IPS-NIHi7 (cell line): ENCODE results near the gene MRM1.

Experiments used
- DNase-seq: peaks from one replicate; pipeline ENCODE4 v3.0.0; 2012; ENCODE audit warnings: mixed read lengths; ENCODE audit errors: extremely low spot score

Gene MRM1

DNA sequence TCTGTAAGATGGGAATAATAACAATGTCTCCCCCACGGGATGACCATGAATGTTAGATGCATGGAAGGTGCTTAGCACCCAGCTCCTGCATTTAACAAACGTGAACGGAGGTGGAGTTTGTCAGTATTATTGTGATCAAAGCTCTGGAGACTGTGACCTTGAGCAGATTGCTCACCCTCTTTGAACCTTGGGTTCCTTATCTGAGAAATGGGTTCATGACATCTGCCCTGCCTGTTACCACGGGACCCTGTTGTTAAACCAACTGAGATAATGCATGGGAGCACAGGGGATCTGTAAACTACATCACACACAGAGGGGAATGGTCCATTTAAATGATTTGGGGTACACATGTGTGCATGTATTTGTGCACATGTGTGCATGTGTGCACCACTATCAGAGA, 29.6 kb downstream of the MRM1 start:
- DNase-seq = no peak

DNA sequence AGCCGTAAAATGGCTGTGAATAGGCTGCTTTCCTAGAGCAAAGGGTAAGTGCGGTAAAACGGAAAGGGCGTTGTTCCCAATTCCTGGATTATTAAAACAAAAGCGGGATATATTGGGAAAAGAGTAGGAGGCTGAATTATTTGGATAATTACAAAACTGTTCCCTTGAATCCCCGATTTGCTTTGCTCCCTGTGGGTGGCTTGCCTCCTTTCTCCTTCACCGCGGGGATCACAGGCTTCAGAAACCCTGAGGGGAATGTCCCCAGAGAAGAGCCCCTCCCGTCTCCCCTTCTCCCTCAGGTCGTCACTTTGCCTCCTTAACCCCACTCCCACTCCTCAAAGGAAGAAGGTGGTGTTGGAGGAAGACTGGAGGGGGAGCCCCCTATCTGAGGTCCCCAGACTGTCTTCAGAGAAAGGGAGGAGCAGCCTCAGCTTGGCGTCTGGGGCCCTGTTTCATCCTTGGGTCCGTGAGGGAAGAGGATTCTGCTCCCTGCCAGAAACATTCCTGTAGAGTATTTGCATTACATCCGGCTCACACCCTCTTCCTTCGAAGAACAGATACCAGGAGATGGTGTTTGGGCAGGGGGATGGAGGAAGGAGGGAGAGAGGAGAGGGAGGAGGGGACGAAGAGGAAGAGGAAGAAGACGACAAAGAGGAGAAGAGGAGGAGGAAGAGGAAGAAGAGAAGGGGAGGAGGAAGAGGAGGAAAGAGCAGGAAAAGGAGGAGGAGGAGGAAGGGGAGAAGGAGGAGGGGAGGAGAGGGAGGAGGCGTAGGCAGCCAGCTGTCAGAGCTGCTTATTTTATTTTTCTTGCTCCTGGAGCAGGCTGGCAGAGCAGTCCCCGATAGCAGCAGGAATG, 31.8 kb downstream of the MRM1 start:
- DNase-seq = peak; percentile 63

DNA sequence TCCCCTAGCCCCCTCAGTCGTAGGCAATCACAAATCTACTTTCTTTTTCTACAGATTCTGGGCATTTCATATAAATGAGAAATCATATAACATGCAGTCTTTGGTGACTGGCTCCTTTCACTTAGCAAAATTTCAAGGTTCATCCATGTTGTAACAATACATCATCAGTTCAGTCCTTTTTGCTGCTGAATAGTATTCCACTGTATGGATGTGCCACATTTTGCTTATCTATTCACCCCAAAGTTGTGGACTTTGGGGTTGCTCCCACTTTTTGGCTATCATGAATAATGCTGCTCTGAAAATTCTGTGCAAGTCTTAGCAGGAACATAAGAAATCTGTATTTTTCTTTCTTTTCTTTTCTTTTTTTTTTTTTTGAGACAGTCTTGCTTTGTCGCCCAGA, 39.0 kb downstream of the MRM1 start:
- no peak for DNase-seq

DNA sequence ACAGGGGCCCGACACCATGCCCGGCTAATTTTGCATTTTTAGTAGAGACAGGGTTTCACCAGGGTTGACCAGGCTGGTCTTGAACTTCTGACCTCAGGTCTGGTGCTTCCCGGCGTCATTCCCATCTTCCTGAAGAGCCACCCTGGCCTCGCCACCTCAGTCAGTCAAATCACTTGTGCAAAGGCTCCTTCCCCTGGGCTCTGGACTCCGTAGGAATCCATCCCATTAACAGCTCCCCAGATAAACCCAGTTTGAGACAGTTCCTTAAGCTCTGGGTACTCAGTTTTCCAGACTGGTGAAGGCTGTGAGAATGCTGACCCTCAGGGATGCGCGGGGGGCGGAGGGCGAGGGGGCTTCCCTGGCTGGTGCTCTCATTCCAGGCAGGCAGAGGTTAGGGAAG, 39.5 kb downstream of the MRM1 start:
- DNase-seq = no peak

DNA sequence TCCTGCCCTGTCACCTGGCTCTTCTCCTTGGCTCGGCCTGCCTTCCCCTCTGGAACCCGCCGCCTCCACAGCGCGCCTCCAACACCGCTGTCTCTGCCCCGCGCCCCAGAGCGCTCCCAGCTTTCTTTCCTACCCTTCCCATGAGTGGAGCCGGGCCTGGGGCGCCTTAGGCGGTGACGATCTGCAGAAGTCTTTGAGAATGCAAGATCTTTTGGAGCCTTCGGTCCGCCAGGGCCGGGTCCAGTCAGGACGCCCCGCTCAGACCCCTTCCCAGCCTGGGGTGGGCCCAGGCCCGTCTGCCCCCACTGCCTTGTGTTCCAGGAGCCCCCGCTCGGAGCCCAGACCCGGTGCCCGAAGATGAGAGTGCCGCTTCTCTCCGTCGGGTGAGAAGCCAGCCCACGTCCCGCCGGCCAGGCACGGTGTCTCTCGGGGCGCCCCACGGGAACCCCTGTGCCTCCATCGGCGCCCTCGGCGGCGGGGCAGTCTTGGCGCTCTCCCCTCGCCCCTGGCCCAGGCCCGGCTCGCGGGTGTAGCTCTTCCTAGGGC, 40.0 kb downstream of the MRM1 start:
- peak; percentile 45 for DNase-seq

DNA sequence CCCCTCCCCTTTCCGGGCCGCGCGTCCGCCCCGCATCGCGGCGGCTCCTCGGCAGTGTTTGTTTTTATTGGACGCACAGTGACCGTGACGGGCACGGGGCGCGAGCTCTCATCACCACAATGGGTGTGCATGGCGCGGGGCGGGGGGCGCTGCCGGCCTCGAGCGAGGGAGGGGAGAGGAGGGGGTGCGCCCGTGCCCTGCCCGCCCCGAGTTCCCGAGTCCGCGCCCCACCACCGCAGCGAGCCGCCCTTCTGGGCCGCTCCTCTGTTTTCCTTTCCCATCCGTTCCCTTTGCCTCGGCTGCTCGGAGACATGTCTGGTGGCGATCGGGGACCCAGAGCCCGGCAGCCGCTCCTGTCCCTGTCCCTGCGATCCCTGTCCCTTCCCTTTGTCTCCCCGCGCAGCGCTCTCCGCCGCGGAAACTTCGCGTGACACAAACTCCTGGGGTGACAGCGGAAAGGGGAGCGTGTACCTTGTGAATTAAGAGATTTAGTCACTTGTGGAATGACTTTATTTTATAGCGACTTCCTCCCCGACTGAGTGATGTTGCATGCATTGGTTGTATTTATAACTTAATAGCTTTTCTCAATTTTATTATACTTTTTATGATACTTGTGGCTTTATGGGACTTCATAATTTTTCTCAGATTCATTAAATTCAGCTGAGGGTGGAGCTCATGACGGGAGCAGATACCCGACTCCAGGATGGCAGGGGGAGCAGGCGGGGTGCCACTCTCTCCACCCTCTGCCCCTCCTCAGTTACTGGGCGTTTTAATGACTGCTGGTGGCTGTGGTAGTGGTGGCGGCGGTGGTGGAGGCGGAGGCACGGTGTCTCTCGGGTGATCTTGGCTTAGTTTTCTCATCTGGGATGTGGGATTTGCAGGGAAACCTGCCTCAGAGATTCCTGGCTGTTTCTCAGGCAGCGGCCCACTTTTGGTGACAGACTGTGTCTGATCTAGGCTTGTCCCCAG, 40.8 kb downstream of the MRM1 start:
- peak; percentile 55 for DNase-seq

DNA sequence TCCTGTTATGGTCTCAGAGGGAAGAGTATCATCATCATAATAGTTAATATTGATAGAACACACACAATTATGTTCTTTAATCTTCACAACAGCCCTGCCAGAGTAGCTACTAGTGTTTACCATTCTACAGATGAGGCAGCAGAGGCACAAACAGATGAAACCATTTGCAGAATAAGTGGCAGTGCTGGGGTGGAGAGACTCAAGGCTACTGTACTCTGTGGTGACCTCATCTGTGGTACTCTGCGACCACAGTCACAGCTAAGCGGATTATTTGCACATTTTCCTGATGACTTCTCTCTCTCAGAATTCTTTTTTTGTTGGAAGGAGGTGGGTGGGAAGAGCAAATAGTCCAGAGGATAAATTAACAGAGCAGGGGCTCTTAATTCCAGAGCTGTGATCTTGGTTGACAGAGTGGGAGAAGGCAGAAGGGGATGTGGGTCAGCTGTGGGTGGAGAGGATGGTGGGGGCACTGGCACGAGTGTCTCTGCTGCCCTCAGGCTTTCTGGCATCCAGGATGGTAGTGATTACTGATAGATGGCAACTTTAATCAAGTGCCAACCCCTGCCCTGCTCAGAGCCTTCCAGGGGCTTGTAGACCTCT, 41.8 kb downstream of the MRM1 start:
- DNase-seq = no peak

DNA sequence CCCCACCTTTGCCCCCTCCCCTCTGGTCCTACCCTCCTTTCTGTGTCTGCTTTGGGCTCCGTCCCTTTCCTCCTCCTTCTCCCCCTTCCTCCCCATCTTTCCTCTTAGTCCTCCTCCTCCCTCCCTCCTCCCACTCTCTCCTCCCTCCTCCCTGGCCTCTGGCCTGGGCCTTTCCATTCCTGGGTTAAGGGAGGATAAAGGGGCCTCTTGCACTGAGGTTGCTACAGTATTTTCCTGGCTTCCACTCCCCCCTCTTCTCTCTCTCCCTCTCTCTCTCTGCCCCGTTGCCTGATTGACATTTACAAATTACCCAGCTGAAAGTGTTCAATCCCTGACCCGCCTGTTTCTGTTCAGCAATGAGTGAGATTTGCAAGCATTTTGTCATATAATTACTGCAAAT, 44.0 kb downstream of the MRM1 start:
- DNase-seq = no peak

DNA sequence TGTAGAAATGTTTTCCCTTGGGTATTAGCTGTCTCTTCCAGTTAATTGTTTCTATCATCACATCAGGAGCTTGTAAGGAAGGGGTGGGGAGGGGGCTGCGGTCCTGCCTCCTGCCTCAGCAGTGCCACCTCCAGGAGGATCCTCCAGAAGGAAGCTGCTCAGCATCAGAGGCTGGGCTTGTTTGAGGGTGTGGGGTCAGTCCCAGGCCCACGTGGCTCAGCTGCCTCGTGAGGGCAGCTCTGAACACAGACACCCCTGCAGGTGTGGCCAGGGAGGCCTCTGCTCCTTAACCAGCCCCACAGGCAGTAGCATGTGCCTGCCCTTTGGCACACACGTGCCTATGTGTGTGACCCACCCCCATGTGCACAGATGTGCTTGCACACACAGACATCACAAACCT, 46.3 kb downstream of the MRM1 start:
- DNase-seq = peak; percentile 68

DNA sequence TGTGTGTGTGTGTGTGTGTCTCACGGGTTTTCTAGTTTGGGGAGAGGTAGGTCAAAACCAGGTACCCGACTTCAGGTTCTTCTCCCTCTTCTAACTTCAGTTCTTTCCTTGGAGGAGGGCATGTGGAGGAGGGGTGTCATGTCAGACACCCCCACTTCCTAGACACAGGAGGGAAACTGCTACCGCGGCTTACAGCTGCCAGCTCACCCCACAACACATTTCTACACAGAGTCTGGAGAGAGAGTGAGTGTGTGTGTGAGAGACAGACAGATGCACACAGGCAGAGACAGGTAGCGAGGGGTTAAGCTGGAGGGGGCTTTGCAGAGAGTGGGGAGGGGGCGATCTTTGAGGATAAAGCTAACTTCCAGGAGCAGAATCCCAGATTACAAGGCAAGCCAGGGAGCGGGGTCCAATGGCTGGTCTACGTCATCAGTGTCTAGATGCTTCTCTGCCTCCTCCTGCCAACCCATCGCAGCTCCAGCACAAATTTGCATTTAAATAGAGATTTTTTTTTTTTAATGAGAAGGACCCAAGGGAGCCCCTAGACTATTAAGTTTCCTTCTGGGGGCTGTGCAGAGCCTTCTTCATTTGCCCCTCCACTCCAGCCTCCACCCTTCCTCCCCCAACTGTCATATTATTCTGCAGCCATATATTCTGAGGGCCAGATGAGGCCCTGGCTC, 48.9 kb downstream of the MRM1 start:
- no peak for DNase-seq

DNA sequence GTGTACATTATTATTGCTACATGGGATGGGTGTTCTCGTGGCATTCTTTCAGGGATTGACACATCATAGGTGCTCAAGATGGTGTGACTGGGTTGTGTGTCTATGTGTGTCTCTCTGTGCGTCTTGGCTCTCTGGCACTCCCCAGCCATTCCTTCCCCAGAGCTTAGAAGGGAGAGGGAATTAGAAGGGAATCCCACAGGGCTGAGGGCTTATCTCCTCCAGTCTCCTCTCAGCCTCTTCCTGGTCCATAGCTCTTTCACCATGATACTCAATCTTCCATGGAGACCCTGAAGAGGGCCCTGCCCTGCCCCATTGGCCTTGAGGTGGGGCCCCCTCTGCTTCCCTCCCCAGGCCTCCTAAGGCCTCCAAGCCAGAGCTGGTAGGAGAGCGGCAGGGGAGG, 52.0 kb downstream of the MRM1 start:
- DNase-seq = no peak

DNA sequence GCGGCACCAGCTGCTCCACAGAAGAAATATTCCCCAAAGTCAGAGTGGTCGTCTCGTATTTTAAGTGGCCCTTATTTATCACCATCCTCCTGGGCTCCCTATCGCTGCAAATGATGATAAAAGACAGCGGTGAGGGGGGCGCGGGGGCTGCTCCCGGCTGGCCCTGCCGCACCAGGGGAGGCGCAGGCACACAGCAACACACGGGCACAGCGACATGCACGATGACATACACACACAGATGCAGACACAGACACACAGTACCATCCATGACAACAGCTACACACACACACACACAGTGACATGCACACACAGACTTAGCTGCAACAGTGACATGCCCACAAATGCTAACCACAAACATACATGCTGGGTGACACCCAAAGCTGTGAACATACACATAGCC, 52.5 kb downstream of the MRM1 start:
- DNase-seq = no peak

DNA sequence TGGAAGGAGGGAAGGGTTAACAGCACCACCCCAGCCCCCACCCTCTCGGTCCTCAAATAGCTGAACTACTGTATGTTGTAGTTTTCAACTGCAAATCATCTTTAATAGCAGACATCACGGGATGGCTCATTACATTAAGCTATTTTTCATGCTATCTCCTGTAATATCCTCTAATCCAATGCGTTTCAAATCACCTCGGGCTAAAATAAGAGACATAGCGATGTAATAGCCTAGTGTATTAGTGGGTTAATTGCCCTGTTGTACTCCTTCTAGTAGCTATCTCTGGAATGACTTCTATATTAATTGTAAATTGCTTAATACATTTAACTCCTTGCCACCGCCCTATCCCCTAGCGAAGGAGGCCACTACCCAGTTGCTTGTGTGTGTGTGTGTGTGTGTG, 54.3 kb downstream of the MRM1 start:
- DNase-seq = no peak

DNA sequence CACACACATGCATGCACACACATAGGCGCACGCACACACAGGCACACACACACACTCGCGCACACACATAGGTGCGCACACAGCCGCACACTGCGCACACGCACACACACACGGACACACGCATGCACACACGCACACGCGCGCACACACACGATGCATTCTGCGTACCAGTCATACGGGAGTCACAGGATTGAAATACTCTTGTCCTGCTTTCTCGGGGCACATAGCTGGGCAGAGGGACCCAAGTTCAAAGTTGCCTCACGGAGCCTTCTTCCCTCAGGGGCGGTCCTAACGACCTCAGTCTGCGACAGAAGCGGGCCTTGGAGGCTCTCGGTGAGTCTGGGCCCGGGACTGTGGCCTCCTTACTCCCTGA, 56.0 kb downstream of the MRM1 start:
- DNase-seq = peak; percentile 32

DNA sequence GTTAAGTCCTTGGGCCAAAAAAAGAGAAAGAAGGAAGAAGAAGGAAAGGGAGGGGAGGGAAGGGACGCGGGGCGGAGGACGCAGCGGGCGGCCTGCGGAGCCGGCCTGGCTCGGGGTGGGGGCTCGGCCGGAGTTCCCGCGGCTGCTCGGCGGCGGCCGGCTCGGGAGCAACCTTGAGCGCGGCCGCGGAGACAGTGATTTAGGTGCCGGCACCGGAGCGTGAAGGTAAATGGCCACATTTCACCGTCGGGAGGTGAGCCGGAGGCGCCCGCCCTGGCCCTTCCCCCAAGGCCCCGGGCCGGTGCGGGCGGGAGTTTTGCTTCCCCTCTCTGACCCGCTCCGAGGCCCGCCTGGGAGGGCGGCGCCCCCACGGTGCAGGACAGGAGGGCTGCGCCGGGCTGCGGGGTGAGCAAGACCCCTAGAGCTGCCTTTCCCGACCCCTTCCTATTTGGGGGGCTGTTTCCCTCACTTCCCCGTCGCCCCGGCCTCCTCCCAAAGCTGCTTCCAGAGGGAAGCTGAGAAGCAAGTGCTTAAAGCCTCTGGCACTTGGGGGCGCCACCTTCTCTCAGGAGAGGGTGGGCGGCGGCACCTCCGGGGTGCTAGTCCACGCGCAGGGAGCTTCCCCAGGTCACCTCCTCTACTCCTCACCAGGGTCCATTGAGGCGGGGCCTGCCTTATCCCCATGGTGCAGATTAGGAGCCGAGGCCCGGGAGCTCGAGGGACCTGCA, 56.5 kb downstream of the MRM1 start:
- DNase-seq = peak; percentile 75
